HG02943 (cell line): ENCODE results near the gene TNFRSF12A.
"Not testable (repeated sequence)": the region's sequence is repeated elsewhere in the genome, so short reads cannot be mapped to it uniquely, and the experiment has no call there.

Source experiments
- ATAC-seq: cut with Tn5 transposase; IDR thresholded peaks from one replicate; pipeline ENCODE4 v1.9.1; 2021; ENCODE audit warnings: mild to moderate bottlenecking, low read depth, moderate library complexity; ENCODE audit not compliant: unreplicated experiment

TNFRSF12A gene

DNA sequence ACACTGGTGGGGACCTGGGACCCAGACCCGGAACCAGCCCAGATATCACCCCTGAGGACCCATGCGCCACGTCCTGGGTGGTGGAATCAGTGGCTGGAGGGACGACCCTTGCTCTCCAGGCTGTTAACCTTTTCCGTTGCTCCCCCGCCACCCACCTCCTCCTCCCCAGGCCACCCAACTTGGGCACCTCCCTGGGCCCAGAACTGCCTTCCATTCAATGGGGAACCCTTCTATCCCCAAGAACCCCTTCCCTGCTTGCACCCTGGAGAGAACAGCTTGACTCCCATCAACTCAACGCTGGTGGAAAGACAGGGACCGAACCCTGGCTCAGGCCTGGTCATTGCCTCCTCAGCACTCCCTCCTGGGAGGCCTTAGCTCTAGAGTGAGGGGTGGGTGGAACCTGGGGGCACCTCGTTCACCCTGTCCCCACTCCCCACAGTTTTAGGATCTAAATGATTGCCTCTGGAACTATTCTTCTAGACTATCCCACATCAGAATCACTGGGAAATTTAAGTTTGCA is 39.6 kb downstream of the TNFRSF12A start:
- ATAC-seq: no peak

DNA sequence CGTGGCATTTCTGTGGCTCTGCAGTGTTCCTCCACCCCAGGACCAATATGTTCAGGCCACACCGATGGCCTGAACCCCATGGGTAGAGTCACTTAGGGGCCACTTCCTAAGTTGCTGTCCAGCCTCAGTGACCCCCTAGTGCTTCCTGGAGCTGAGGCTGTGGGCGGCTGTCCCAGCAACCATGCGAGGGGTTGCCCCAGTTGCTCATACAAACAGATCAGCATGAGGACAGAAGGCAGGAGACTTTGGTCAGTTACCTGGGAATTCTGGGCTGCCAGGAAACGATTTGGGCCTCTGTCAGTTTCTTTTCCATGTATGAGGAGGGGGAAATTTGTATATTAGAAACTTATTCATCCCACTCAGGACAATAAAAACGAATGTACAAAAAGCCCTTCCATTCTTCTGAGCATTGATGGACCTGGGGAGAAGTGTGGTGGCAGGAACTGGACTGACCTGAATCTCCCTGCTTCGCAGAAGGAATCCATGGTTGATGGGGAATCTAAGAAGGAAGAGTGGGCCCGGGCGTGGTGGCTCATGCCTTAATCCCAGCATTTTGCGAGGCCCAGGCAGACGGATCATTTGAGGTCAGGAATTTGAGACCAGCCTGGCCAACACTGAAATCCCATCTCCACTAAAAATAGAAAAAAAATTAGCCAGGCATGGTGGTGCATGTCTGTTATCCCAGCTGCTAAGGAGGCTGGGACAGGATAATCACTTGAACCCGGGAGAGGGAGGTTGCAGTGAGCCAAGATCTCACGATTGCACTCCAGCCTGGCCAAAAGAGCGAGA is 40.4 kb downstream of the TNFRSF12A start:
- ATAC-seq: no peak

DNA sequence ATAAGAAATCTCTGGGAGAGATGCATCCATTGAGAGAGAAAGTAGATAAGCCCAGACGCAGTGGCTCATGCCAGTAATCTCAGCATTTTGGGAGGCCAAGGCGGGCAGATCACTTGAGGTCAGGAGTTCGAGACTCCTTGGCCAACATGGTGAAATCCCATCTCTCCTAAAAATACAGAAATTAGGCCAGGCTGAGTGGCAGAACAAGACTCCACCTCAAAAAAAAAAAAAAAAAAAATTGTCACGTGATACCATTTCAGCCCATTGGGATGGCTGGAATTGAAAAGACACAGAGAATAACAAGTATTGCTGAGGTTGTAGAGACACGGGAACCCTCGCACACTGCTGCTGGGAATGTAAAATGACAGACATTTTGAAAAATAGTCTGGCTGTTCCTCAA is 42.4 kb downstream of the TNFRSF12A start:
- no peak for ATAC-seq

DNA sequence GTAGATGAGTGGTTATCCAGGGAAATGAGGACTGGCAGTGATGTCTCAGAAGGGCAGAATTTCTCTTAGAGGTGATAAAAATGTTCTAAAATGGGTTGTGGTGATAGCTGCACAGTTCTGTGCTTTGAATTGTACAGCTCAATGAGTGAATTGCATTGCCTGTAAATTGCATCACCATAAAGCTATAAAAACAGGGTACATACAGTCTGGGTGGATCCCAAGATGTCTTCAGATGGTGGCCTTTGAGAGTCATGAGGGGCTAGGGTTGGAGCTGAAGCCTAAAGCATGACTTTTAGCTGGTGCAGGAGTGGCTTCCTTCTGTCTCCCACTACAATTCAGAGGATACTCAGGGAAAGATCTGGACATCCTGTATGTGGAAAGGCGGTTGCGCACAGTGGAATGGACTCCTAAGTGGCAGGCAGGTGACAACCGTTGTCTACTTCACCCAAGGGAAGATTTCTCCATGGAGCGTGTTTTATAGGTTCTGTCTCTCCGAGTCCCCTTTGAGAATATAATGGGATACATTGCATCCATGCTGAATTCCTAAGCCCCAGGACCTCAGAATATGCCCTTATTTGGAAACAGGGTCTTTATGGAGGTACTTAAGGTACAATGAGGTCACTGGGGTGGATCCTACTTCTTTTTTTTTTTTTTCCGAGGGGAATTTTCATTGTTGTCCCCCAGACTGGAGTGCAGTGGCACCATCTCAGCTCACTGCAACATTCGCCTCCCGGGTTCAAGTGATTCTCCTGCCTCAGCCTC is 43.6 kb downstream of the TNFRSF12A start:
- ATAC-seq: no peak

DNA sequence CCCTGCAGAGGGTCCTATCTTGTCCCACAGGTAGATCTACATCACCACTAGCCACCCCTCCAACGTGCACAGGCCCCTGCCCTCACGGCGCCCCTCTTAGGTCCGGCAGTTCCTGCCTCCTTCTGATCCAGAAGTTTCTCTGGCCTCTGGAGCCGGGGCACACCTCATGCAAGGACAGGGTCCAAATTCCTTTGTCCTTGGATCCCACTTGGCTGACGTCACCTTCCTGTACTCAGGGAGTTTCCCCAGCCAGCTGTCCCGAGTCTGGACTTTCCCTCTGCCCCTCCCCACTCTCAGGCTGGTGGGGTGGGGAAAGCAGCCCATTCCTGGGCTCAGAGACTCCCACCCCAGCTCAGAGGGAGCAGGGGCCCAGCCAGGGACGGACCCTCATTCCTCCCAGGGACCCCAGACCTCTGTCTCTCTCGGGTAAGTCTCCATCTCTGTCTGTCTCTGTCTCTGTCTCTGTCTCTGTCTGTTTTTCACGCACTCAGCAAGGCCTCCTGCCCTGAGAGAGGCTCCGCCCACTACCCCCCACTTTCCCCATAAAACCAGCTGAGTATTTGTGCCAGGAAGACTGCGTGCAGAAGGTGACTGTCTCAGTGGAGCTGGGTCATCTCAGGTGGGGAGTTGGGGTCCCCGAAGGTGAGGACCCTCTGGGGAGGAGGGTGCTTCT is 45.0 kb downstream of the TNFRSF12A start, which contains the start of gene IL32:
TSS of gene IL32 (plus strand) at position 572 of the 673 bp plus-strand sequence. CDS start 172 bp downstream, outside the sequence.
- no peak for ATAC-seq

DNA sequence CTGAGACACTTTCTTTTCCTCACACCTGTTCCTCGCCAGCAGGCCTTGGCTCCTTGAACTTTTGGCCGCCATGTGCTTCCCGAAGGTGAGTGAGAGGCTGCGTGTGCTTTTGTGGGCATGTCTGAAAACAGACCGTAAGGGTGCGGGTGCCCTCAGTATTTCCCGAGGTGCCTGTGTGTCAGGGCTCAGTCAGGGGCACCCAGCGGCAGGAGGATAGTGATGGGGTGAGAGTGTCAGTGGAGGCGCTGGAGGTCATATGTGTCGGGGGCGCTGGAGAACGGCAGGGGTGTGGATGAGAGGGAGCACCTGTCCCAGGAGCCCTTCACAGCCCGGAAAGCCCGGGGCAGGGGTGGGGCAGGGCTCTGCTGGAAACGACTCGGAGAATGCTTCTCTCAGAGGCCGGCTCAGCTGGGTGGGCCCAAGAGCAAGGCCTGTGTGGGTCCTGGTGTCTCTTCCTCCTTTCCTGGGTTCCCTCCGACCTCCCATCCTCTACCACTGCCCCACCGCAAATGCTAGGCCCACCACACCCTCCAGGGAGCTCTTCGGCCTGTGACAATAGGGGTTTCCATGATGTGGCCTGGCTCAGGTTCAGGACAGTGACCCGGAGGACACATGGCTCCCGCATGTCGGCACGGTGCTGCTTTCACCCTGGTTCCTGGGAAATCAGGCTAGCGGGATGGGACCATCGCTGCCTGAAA is 45.7 kb downstream of the TNFRSF12A start:
- no peak for ATAC-seq

DNA sequence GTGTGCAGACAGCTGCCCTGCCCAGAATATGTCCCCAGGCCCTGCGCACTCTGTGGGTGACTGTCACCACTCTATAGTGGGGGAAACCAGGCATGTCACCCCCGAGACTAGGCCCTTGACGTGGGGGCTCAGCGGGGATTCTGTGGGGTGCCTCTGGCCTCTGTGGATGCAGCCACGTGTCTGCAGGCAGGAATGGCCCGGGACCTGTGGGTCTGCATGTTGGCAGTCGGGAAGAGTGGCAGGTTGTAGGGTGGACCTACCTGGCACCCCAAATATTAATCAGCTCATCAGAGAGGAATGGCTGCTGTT is 46.2 kb downstream of the TNFRSF12A start:
- ATAC-seq: no peak

DNA sequence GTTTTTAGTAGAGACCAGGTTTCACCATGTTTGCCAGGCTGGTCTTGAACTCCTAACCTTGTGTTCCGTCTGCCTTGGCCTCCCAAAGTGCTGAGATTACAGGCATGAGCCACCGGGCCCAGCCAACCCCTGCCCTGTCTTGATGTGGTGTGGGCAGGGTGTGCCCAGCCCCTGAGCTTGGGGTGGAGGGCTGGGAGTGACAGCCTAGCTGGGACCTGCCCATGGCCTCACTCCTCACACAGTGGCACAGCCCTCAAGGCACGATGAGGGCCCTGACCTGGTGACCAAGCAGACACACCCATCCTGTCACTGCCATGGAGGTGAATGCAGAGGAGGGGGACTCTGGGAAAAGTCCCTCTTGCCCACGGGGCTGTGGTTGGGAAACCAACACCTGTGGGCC is 48.3 kb downstream of the TNFRSF12A start:
- no peak for ATAC-seq

DNA sequence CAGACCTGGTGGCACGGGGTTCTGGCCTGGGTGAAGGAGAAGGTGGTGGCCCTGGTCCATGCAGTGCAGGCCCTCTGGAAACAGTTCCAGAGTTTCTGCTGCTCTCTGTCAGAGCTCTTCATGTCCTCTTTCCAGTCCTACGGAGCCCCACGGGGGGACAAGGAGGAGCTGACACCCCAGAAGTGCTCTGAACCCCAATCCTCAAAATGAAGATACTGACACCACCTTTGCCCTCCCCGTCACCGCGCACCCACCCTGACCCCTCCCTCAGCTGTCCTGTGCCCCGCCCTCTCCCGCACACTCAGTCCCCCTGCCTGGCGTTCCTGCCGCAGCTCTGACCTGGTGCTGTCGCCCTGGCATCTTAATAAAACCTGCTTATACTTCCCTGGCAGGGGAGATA is 49.0 kb downstream of the TNFRSF12A start:
- ATAC-seq: not testable (repeated sequence)

DNA sequence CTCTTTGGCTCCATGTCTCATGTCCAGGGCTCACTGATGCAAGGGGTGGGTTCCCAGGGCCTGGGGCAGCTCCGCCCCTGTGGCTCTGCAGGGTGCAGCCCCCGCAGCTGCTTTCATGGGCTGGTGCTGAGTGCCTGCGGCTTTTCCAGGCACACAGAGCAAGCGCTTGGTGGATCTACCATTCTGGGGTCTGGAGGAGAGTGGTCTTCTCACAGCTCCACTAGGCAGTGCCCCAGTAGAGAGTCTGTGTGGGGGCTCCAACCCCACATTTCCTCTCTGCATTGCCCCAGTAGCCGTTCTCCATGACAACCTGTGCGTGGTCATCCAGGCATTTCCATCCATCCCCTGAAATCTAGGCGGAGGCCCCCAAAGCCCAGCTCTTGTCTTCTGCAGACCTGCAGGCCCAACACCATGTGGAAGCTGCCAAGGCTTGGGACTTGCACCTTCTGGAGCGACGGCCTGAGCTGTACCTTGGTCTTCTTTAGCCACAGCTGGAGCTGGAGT is 50.5 kb downstream of the TNFRSF12A start:
- no peak for ATAC-seq

DNA sequence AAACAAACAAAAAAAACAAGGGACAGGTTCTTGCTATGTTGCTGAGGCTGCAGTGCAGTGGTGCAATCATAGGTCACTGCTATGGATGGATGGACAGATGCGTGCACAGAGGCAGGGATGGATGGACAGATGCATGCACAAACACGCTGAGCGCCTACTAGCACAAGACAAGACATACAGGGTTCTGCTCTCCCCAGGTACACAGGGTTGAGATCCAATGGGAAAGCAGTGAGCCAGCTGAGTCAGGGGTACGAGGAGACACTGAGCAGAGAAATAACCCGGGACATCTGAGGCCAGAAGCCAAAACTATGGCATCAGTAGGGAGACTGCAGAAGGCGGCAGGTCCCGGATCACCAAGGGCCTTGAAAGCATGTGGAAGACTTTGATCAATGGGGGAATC is 51.5 kb downstream of the TNFRSF12A start:
- no peak for ATAC-seq
